Activated naive CD4-positive, alpha-beta T cell treated with anti-CD3 and anti-CD28 coated beads for 36 hours (primary cell): ENCODE measurements around the gene PROM1. TPM values are rescaled to one million over a fixed set of nuclear protein-coding genes. Genes with fewer than 3 reads are reported as not detected.

ENCODE experiments used
- CTCF ChIA-PET: fragments of 350-600 bp; sonication (Branson Sonifier 250); formaldehyde crosslinking; loops from one replicate; lab custom pipeline; 2021; ENCODE audit warnings: antibody characterized with exemption; lab: Charles Lee
- DNase-seq: peaks from one replicate; pipeline ENCODE4 v3.0.0-alpha.2; 2020
- H3K27ac Mint-ChIP-seq: one replicate; pipeline ENCODE4 v1.8.0; 2021; ENCODE audit warnings: mild to moderate bottlenecking, mixed read lengths
- H3K27me3 Mint-ChIP-seq: one replicate; pipeline ENCODE4 v1.8.0; 2021; ENCODE audit warnings: low read depth, mixed read lengths
- H3K36me3 Mint-ChIP-seq: one replicate; pipeline ENCODE4 v1.8.0; 2021; ENCODE audit warnings: low read depth, mixed read lengths
- H3K4me1 Mint-ChIP-seq: one replicate; pipeline ENCODE4 v1.8.0; 2021; ENCODE audit warnings: low read depth, mixed read lengths
- H3K4me3 Mint-ChIP-seq: one replicate; pipeline ENCODE4 v1.8.0; 2021; ENCODE audit warnings: mild to moderate bottlenecking, moderate library complexity, mixed read lengths
- H3K9me3 Mint-ChIP-seq: one replicate; pipeline ENCODE4 v1.8.0; 2021; ENCODE audit warnings: mixed read lengths
- intact Hi-C: fragments of 100-400 bp; cut with micrococcal nuclease; formaldehyde crosslinking; loops from one replicate; pipeline ENCODE4 v1.15.1; 2023
- total RNA-seq, 2 experiments: library from RNA; stranded (reverse); gene quantifications; one replicate each; pipeline ENCODE4 v1.2.3, GENCODE V29; 2021

The PROM1 gene
- total RNA-seq, 2 experiments from 2014 or later, result 0.05 to 0.10 TPM

DNA sequence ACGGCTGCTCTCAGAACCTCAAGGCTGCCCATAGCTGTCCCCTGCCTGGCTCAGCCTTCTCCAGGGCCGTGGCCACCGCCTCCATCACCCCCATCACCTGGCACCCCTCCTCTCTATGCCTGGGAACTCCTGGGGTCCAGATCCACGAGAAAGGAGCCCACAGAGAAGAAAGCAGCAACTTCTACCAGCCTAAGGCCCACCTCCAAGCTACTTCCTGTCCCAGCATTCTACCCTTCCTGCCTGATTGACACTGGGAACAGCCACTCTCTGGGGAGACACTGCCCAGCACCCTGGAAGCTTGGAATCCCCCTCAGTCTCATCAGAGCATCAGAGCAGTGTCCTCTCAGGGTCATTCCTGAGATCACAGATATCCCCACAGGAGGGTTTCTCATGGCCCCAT is 36.9 kb upstream of the PROM1 start:
- Mint-ChIP-seq H3K4me1 (peaks cover 25% of the 10 kb centered on the region), H3K27ac (no peak overlapping the region), H3K36me3 (no peaks in the 10 kb centered on the region), H3K4me3 (no peak overlapping the region), H3K27me3 (peaks cover 4% of the 10 kb centered on the region), H3K9me3 (no peaks in the 10 kb centered on the region)
- intact Hi-C loops, result no loop called here
- peak; percentile 33 for DNase-seq
- CTCF ChIA-PET, result interaction anchor here (0.6 kb wide), 2 partner anchors 341 to 358 kb away, joined by 3 read pairs; no protein-coding TSS in a partner anchor

DNA sequence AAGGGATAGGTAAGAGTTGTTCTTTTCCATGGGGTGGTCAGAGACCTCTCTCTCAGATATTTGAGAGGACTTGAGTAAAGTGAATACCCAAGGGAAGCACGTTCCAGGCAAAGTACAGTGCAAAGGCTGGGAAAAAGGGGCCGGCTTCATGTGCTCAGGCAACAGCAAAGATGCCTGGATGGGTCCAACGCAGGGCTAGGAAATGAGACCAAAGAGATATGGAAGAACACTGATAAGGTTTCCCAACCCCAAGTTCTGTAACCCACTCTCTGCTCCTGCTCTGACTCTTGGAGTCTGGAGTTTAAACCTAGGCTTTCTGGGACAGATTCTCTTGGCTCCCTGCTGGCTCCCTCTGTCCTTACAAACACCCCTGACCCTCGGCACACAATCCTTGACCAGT is 36.2 kb upstream of the PROM1 start:
- no peak for DNase-seq
- Mint-ChIP-seq H3K27ac (no peak overlapping the region), H3K36me3 (no peaks in the 10 kb centered on the region), H3K4me1 (peaks cover 25% of the 10 kb centered on the region), H3K9me3 (no peaks in the 10 kb centered on the region), H3K4me3 (no peak overlapping the region), H3K27me3 (peaks cover 5% of the 10 kb centered on the region)
- intact Hi-C loops, result no loop called here
- CTCF ChIA-PET, result no interaction called here

- Mint-ChIP-seq H3K4me3 (no peak overlapping the region), H3K36me3 (no peaks in the 10 kb centered on the region), H3K27me3 (peaks cover 5% of the 10 kb centered on the region), H3K4me1 (peaks cover 16% of the 10 kb centered on the region), H3K27ac (no peak overlapping the region), H3K9me3 (no peaks in the 10 kb centered on the region)
- no peak for DNase-seq
- CTCF ChIA-PET, result interaction anchor here (1.9 kb wide), 1 partner anchor 146 kb away, joined by 6 read pairs; no protein-coding TSS in a partner anchor
- intact Hi-C loops, result no loop called here
Observed at GRCh38 chr4:16118090-16118489, 34.3 kb upstream of the PROM1 start.

DNA sequence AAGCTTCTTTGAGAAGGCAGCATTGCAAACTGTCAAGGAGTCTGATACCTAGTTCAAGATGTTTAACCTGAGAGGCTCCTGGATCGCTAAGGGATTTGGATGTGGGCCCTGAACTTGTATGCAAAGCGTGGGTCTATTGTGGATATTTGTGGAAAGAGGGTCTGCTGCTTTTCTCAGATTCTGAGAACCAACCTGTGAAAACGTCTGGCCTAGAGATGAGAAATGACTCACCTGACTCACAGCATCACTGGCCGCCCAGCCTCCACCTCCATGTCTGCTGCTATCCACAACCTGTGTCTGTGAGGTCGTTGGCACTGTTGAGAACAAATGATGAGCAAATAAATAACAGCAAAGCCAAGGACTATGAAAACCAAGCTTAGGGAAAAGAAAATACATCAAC is 33.3 kb upstream of the PROM1 start:
- no peaks in the 10 kb centered on the region for H3K36me3 Mint-ChIP-seq
- intact Hi-C loops, result no loop called here

GRCh38 chr4:16116493-16116990 is 32.7 kb upstream of the PROM1 start:
- intact Hi-C loops, result no loop called here
- Mint-ChIP-seq H3K36me3 (no peaks in the 10 kb centered on the region), H3K4me1 (peaks cover 3% of the 10 kb centered on the region), H3K27me3 (peaks cover 5% of the 10 kb centered on the region), H3K9me3 (no peaks in the 10 kb centered on the region), H3K4me3 (no peak overlapping the region), H3K27ac (no peak overlapping the region)
- CTCF ChIA-PET, result interaction anchor here (0.6 kb wide), 1 partner anchor 89 kb away, joined by 3 read pairs; no protein-coding TSS in a partner anchor
- no peak for DNase-seq

More for the DNA sequence above, 33.3 kb upstream of the PROM1 start:
- Mint-ChIP-seq H3K4me1 (peaks cover 7% of the 10 kb centered on the region), H3K9me3 (no peaks in the 10 kb centered on the region), H3K27me3 (peaks cover 5% of the 10 kb centered on the region), H3K4me3 (no peak overlapping the region), H3K27ac (no peak overlapping the region)
- DNase-seq, result no peak
- CTCF ChIA-PET, result interaction anchor here (1.9 kb wide), 1 partner anchor 147 kb away, joined by 6 read pairs; no protein-coding TSS in a partner anchor

GRCh38 chr4:16116019-16116418 is 32.2 kb upstream of the PROM1 start:
- Mint-ChIP-seq H3K36me3 (no peaks in the 10 kb centered on the region), H3K27me3 (peaks cover 5% of the 10 kb centered on the region), H3K4me3 (no peak overlapping the region), H3K4me1 (no peaks in the 10 kb centered on the region), H3K9me3 (no peaks in the 10 kb centered on the region), H3K27ac (no peak overlapping the region)
- DNase-seq, result no peak
- intact Hi-C loops, result no loop called here
- CTCF ChIA-PET, result interaction anchor here (0.6 to 0.7 kb wide), 2 partner anchors 73 to 88 kb away, joined by 3 read pairs; no protein-coding TSS in a partner anchor

DNA sequence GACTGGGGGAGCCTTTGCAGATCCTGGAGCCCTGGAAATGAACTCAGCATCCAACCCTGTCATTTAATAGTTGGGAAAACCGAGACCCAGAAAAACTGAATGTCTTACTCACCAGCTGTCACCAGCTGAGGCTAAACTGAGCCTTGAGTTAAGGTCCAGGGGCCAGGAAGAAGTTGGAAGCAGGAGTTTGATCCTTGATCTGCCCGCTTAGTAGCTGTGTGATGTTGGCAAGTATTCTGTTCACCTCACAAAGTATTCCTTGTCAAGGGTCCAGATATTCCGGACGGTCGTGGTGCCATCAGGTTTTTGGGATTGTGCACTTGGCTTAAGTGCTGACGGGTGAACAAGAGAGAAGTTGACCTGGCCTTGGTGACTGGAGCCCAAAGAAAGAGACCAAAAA is 30.7 kb upstream of the PROM1 start:
- no peak overlapping the region for H3K4me3 Mint-ChIP-seq
- intact Hi-C loops, result no loop called here
- CTCF ChIA-PET, result no interaction called here

GRCh38 chr4:16113741-16114140 is 29.9 kb upstream of the PROM1 start:
- peaks cover 5% of the 10 kb centered on the region for H3K27me3 Mint-ChIP-seq
- no peaks in the 10 kb centered on the region for H3K36me3 Mint-ChIP-seq
- no peak overlapping the region for H3K4me3 Mint-ChIP-seq
- DNase-seq, result no peak
- no peak overlapping the region for H3K27ac Mint-ChIP-seq
- no peaks in the 10 kb centered on the region for H3K4me1 Mint-ChIP-seq
- CTCF ChIA-PET, result no interaction called here
- no peaks in the 10 kb centered on the region for H3K9me3 Mint-ChIP-seq
- intact Hi-C loops, result no loop called here

More for the DNA sequence above, 30.7 kb upstream of the PROM1 start:
- Mint-ChIP-seq H3K4me1 (no peaks in the 10 kb centered on the region), H3K27ac (no peak overlapping the region), H3K9me3 (no peaks in the 10 kb centered on the region), H3K36me3 (no peaks in the 10 kb centered on the region), H3K27me3 (peaks cover 5% of the 10 kb centered on the region)
- no peak for DNase-seq

- Mint-ChIP-seq H3K4me1 (no peaks in the 10 kb centered on the region), H3K27me3 (peaks cover 5% of the 10 kb centered on the region), H3K36me3 (no peaks in the 10 kb centered on the region), H3K27ac (no peak overlapping the region), H3K9me3 (no peaks in the 10 kb centered on the region), H3K4me3 (no peak overlapping the region)
- no peak for DNase-seq
- CTCF ChIA-PET, result interaction anchor here (1.0 kb wide), 1 partner anchor 15 kb away, joined by 3 read pairs; no protein-coding TSS in a partner anchor
- intact Hi-C loops, result no loop called here
Observed at GRCh38 chr4:16111533-16111932, 27.7 kb upstream of the PROM1 start.

DNA sequence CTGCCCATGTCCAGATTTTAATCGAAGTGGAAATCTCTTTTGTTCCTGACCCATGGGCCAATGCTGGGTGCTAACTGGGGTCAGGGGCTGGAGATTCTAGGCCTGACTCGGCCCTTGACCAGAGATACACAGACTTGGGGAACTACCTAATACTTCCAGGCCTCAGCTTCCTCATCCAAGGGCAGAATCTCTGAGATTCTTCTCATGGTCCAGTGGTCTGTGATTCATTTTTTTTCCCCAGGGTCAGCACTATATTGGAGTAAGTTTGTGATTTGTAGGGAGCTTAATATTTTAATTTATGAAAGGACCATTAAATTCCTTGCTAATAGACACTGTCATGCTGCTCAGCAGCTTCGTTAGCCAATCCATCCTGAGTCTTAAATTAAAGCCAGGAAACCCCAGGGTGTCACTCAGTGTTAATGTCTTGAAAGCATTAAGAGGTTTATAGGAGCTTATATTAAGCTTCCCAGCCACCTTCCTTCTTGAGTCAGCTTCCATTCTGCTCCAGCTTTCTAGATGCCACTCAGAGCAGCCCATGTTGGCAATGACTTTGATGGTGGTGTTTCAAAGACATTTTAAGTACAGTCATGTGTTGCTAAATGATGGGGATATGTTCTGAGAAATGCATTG is 27.0 kb upstream of the PROM1 start:
- CTCF ChIA-PET, result interaction anchor here (1.0 kb wide), 1 partner anchor 16 kb away, joined by 3 read pairs; no protein-coding TSS in a partner anchor
- Mint-ChIP-seq H3K4me3 (no peak overlapping the region), H3K9me3 (no peaks in the 10 kb centered on the region), H3K27ac (no peak overlapping the region), H3K27me3 (peaks cover 2% of the 10 kb centered on the region), H3K4me1 (no peaks in the 10 kb centered on the region), H3K36me3 (no peaks in the 10 kb centered on the region)
- intact Hi-C loops, result no loop called here
- no peak for DNase-seq

- DNase-seq, result no peak
- CTCF ChIA-PET, result interaction anchor here (0.7 kb wide), 1 partner anchor 9 kb away, joined by 5 read pairs; no protein-coding TSS in a partner anchor
- Mint-ChIP-seq H3K27ac (no peak overlapping the region), H3K27me3 (no peaks in the 10 kb centered on the region), H3K36me3 (no peaks in the 10 kb centered on the region), H3K4me3 (no peak overlapping the region), H3K4me1 (no peaks in the 10 kb centered on the region), H3K9me3 (no peaks in the 10 kb centered on the region)
- intact Hi-C loops, result no loop called here
Observed at GRCh38 chr4:16110199-16110598, 26.4 kb upstream of the PROM1 start.

GRCh38 chr4:16109256-16109655 is 25.4 kb upstream of the PROM1 start:
- Mint-ChIP-seq H3K4me1 (no peaks in the 10 kb centered on the region), H3K36me3 (no peaks in the 10 kb centered on the region), H3K27ac (no peak overlapping the region), H3K9me3 (no peaks in the 10 kb centered on the region), H3K4me3 (no peak overlapping the region), H3K27me3 (no peaks in the 10 kb centered on the region)
- CTCF ChIA-PET, result interaction anchor here (0.7 to 1.0 kb wide), 2 partner anchors 9 to 87 kb away, joined by 3 to 5 read pairs; no protein-coding TSS in a partner anchor
- intact Hi-C loops, result no loop called here
- DNase-seq, result no peak

GRCh38 chr4:16106956-16107355 is 23.1 kb upstream of the PROM1 start:
- Mint-ChIP-seq H3K27ac (no peak overlapping the region), H3K27me3 (no peaks in the 10 kb centered on the region), H3K9me3 (no peaks in the 10 kb centered on the region), H3K4me3 (no peak overlapping the region), H3K4me1 (no peaks in the 10 kb centered on the region), H3K36me3 (no peaks in the 10 kb centered on the region)
- intact Hi-C loops, result no loop called here
- CTCF ChIA-PET, result interaction anchor here (0.7 kb wide), 1 partner anchor 93 kb away, joined by 3 read pairs; no protein-coding TSS in a partner anchor
- DNase-seq, result no peak
